Activated naive CD8-positive, alpha-beta T cell treated with anti-CD3 and anti-CD28 coated beads, Interleukin-2, amount 10 ng/mL, durations not matched to agents 7 days and 5 days (primary cell): ENCODE measurements around the gene LRRC8B. TPM values are rescaled to one million over a fixed set of nuclear protein-coding genes. Genes with fewer than 3 reads are reported as not detected.
"Not testable (repeated sequence)": the region's sequence is repeated elsewhere in the genome, so short reads cannot be mapped to it uniquely, and the experiment has no call there.

ENCODE experiments used
- ATAC-seq: fragments of 150-1000 bp; cut with Tn5 transposase; one replicate; pipeline ENCODE4 v1.10.0; 2021; ENCODE audit warnings: low read depth, moderate library complexity
- POLR2A ChIA-PET: fragments of 350-600 bp; sonication (Branson Sonifier 250); formaldehyde crosslinking; loops from one replicate; lab custom pipeline; 2021; ENCODE audit warnings: antibody characterized with exemption; lab: Charles Lee
- DNase-seq: peaks from one replicate; pipeline ENCODE4 v3.0.0; 2021
- H3K27ac Mint-ChIP-seq: one replicate; pipeline ENCODE4 v1.8.0; 2022; ENCODE audit warnings: mild to moderate bottlenecking, mixed read lengths
- H3K27me3 Mint-ChIP-seq: one replicate; pipeline ENCODE4 v1.8.0; 2022; ENCODE audit warnings: mild to moderate bottlenecking, moderate library complexity, mixed read lengths
- H3K36me3 Mint-ChIP-seq: one replicate; pipeline ENCODE4 v1.8.0; 2021; ENCODE audit warnings: mild to moderate bottlenecking, mixed read lengths
- H3K4me1 Mint-ChIP-seq: one replicate; pipeline ENCODE4 v1.8.0; 2021; ENCODE audit warnings: mixed read lengths
- H3K4me3 Mint-ChIP-seq: one replicate; pipeline ENCODE4 v1.8.0; 2022; ENCODE audit warnings: mild to moderate bottlenecking, moderate library complexity, mixed read lengths
- H3K9me3 Mint-ChIP-seq: one replicate; pipeline ENCODE4 v1.8.0; 2021; ENCODE audit warnings: mixed read lengths
- total RNA-seq, 2 experiments: library from RNA; stranded (reverse); gene quantifications; one replicate each; pipeline ENCODE4 v1.2.3, GENCODE V29; 2021

The LRRC8B gene
- total RNA-seq, 2 experiments from 2014 or later, result 12.8 to 13.9 TPM

- no peak for DNase-seq
- ATAC-seq, result no peak
- Mint-ChIP-seq H3K4me1 (no peaks in the 10 kb centered on the region), H3K27me3 (peaks cover 17% of the 10 kb centered on the region), H3K4me3 (no peak overlapping the region), H3K9me3 (peaks cover 6% of the 10 kb centered on the region), H3K36me3 (peaks cover 3% of the 10 kb centered on the region), H3K27ac (no peak overlapping the region)
- POLR2A ChIA-PET, result no interaction called here
Measured at GRCh38 chr1:89503690-89504089, 20.9 kb upstream of the LRRC8B start.

DNA sequence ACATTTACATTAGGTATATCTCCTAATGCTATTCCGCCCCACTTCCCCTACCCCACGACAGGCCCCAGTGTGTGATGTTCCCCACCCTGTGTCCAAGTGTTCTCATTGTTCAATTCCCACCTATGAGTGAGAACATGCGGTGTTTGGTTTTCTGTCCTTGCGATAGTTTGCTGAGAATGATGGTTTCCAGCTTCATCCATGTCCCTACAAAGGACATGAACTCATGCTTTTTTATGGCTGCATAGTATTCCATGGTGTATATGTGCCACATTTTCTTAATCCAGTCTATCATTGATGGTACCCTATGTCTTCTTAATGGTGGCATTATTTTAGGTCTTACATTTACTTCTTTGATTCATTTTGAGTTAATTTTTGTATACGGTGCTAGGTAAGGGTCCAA lies 14.6 kb upstream of the LRRC8B start:
- H3K4me1 Mint-ChIP-seq, H3K27me3 Mint-ChIP-seq, DNase-seq, H3K4me3 Mint-ChIP-seq, H3K27ac Mint-ChIP-seq, POLR2A ChIA-PET, H3K36me3 Mint-ChIP-seq, ATAC-seq: not testable (repeated sequence)
- peaks cover 10% of the 10 kb centered on the region for H3K9me3 Mint-ChIP-seq

DNA sequence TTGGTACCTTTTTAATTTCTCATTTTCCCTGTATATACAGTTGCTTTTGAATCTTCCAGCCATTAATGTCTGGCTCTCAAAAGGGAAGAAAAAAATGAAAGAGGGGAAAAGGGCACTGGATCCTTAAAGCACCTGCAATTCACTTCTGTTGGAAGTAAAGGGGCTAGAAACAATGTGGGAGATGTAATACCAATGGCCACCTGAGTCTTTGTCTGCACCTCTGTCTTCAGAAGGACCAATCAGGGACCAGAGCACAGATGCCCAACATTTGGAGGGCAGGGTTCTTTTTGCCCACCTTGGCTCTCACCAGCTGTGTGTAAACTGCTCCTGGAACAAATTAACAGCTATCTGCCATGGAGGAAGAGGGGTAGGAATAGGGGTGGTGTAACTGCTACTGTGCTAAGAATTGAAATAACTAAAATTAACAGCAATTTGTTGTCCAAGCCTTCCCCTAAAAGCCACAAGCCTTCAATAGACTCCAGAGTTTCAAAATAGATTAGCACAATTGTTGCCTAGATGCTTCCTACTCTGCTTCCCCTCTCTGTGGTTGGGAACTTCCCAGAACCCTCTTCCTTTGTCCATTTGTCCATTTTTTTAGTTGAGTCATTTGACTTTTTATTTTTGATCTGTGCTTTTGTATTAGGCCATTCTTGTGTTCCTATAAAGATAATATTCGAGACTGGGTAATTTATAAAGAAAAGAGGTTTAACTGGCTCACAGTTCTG lies 11.5 kb upstream of the LRRC8B start:
- ATAC-seq (no peak), DNase-seq (no peak)
- Mint-ChIP-seq H3K4me3 (no peak overlapping the region), H3K4me1 (no peaks in the 10 kb centered on the region), H3K27ac (no peak overlapping the region), H3K36me3 (peaks cover 3% of the 10 kb centered on the region), H3K9me3 (peaks cover 7% of the 10 kb centered on the region), H3K27me3 (no peaks in the 10 kb centered on the region)
- POLR2A ChIA-PET, result no interaction called here

DNA sequence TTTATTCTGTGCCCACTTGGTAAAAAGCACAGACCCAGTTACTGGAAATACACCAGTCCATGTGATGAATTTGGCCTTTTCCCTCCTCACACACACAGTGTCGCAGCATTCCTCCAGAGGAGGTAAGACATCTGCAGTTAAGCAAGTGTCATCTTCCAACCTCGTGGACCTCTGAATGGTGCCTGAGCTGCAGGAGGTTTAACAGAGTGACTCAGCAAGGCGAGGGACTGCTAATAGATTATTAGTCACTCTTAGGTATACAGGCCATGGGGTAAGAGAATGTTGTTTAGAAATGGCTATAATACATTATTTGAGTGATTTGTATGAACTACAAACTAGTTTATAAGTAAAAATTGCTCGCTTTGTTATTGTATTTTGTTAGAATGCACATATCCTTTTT lies 8.6 kb upstream of the LRRC8B start:
- POLR2A ChIA-PET, result no interaction called here
- Mint-ChIP-seq H3K27ac (no peak overlapping the region), H3K4me1 (no peaks in the 10 kb centered on the region), H3K27me3 (no peaks in the 10 kb centered on the region), H3K36me3 (no peaks in the 10 kb centered on the region), H3K9me3 (peaks cover 4% of the 10 kb centered on the region), H3K4me3 (no peak overlapping the region)
- DNase-seq (no peak), ATAC-seq (no peak)

GRCh38 chr1:89518221-89518631 lies 6.4 kb upstream of the LRRC8B start:
- no peak for DNase-seq
- H3K27me3 Mint-ChIP-seq, result no peaks in the 10 kb centered on the region

GRCh38 chr1:89519779-89520358 lies 4.8 kb upstream of the LRRC8B start:
- POLR2A ChIA-PET, result no interaction called here
- H3K27ac Mint-ChIP-seq, result no peak overlapping the region
- H3K4me3 Mint-ChIP-seq, result no peak overlapping the region
- peaks cover 5% of the 10 kb centered on the region for H3K36me3 Mint-ChIP-seq
- DNase-seq (no peak), ATAC-seq (peak; percentile 50)
- no peaks in the 10 kb centered on the region for H3K27me3 Mint-ChIP-seq
- H3K9me3 Mint-ChIP-seq, result no peaks in the 10 kb centered on the region
- H3K4me1 Mint-ChIP-seq, result peaks cover 7% of the 10 kb centered on the region

More at GRCh38 chr1:89518221-89518631, 6.4 kb upstream of the LRRC8B start:
- no peaks in the 10 kb centered on the region for H3K4me1 Mint-ChIP-seq
- POLR2A ChIA-PET, result no interaction called here
- no peak overlapping the region for H3K4me3 Mint-ChIP-seq
- H3K27ac Mint-ChIP-seq, result no peak overlapping the region
- no peak for ATAC-seq
- H3K36me3 Mint-ChIP-seq, result peaks cover 5% of the 10 kb centered on the region
- H3K9me3 Mint-ChIP-seq, result peaks cover 4% of the 10 kb centered on the region

DNA sequence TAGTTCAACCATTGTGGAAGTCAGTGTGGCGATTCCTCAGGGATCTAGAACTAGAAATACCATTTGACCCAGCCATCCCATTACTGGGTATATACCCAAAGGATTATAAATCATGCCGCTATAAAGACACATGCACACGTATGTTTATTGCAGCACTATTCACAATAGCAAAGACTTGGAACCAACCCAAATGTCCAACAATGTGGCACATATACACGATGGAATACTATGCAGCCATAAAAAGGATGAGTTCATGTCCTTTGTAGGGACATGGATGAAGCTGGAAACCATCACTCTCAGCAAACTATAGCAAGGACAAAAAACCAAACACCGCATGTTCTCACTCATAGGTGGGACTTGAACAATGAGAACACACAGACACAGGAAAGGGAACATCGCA lies 2.7 kb upstream of the LRRC8B start:
- POLR2A ChIA-PET, ATAC-seq, H3K27me3 Mint-ChIP-seq, H3K4me3 Mint-ChIP-seq, DNase-seq, H3K36me3 Mint-ChIP-seq, H3K9me3 Mint-ChIP-seq, H3K27ac Mint-ChIP-seq: not testable (repeated sequence)
- peaks cover 17% of the 10 kb centered on the region for H3K4me1 Mint-ChIP-seq

- H3K36me3 Mint-ChIP-seq, result peaks cover 7% of the 10 kb centered on the region
- no peaks in the 10 kb centered on the region for H3K27me3 Mint-ChIP-seq
- H3K4me3 Mint-ChIP-seq, result no peak overlapping the region
- H3K27ac Mint-ChIP-seq, result peak overlapping the region; percentile 80
- ATAC-seq, result peak; percentile 43
- POLR2A ChIA-PET, result interaction anchor here (0.7 to 2.1 kb wide), 6 partner anchors 36 to 297 kb away, joined by 3 to 12 read pairs (median 4); partner anchors contain the start of gene LRRC8D
- H3K9me3 Mint-ChIP-seq, result no peaks in the 10 kb centered on the region
- peaks cover 17% of the 10 kb centered on the region for H3K4me1 Mint-ChIP-seq
- DNase-seq, result no peak
Measured at GRCh38 chr1:89523572-89524368, 859 bp upstream of the LRRC8B start.

- Mint-ChIP-seq H3K9me3 (no peaks in the 10 kb centered on the region), H3K4me3 (no peak overlapping the region), H3K27me3 (no peaks in the 10 kb centered on the region), H3K4me1 (peaks cover 19% of the 10 kb centered on the region), H3K27ac (peak overlapping the region; percentile 89), H3K36me3 (peaks cover 11% of the 10 kb centered on the region)
- POLR2A ChIA-PET, result interaction anchor here (0.6 to 2.1 kb wide), 2 partner anchors 21 to 84 kb away, joined by 3 to 12 read pairs; no protein-coding TSS in a partner anchor
- peak; percentile 10 for ATAC-seq
- no peak for DNase-seq
Measured at GRCh38 chr1:89525169-89525855, 683 bp downstream of the LRRC8B start.

DNA sequence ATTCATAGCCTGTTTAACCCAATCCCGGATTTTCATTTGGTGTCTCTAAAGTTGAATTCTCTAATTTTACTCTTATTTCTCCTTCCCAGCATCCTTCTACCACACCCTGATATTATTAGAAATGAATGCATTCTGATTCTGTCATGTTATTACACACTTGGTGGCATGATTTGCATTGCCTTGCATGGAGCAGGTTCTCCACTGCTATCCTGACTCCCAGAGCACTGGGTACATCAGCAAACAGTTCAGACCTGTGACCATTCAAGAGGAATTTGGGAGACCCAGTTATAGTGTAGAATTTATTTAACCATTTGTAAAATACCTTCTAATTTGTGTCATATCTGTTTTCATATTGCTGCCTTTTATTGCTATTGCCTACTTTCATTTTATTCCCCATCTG lies 2.6 kb downstream of the LRRC8B start:
- no peak overlapping the region for H3K4me3 Mint-ChIP-seq
- H3K9me3 Mint-ChIP-seq, result peaks cover 4% of the 10 kb centered on the region
- ATAC-seq (no peak), DNase-seq (no peak)
- POLR2A ChIA-PET, result no interaction called here
- no peaks in the 10 kb centered on the region for H3K27me3 Mint-ChIP-seq
- H3K36me3 Mint-ChIP-seq, result peaks cover 28% of the 10 kb centered on the region
- no peak overlapping the region for H3K27ac Mint-ChIP-seq
- peaks cover 25% of the 10 kb centered on the region for H3K4me1 Mint-ChIP-seq

DNA sequence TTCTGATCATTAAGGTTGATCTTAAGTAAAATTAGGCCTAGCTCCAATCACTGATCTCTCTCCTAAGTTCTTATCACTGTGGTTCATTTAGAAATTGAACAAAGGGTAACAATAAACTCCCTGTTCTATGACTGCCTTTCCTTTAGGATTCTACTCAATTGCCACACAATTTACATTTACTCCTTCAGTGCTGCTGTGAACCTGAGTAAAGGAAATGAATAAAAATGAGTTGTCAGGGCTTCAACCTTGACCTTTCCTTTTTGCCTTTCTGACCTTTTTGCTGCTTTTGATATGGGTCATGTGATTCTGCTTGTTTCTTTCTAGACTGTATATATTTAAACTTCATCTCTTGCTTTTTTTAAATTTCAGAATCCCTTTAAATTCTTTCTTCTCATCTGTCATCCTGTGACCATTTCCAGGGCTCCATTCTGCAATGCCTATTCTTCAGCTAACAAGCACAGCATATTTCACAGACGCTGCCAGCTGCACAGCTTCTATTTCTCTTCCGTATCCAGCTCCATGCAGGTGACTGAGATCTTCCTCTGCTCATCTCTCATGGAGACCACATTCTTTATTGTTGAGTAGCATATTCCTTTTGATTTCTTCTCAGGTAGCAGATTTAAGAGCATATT lies 3.2 kb downstream of the LRRC8B start:
- Mint-ChIP-seq H3K27ac (no peak overlapping the region), H3K9me3 (peaks cover 4% of the 10 kb centered on the region), H3K36me3 (peaks cover 29% of the 10 kb centered on the region), H3K4me3 (no peak overlapping the region), H3K4me1 (peaks cover 25% of the 10 kb centered on the region), H3K27me3 (no peaks in the 10 kb centered on the region)
- DNase-seq, result no peak
- no peak for ATAC-seq
- POLR2A ChIA-PET, result no interaction called here

DNA sequence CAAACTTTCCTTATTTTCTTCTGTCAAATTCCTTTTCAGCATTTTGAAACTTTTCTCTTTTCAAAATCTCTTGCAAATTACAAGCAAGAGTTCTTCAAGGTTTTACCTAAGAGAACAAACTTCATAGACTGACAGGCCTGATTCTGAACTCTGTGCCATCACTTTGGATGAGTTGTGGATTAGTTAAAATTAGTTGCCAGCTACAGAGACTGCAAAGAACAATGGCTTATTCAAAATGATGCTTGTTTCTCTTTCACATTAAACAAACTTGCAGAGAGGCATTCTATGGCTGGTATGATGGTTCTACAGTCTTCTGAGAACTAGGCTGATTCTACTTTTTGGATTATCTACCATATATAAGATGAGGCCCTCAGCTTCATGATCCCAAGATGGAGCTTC lies 3.8 kb downstream of the LRRC8B start:
- DNase-seq (no peak), ATAC-seq (no peak)
- H3K9me3 Mint-ChIP-seq, result peaks cover 4% of the 10 kb centered on the region
- no peak overlapping the region for H3K4me3 Mint-ChIP-seq
- H3K27ac Mint-ChIP-seq, result no peak overlapping the region
- POLR2A ChIA-PET, result no interaction called here
- peaks cover 34% of the 10 kb centered on the region for H3K36me3 Mint-ChIP-seq
- peaks cover 27% of the 10 kb centered on the region for H3K4me1 Mint-ChIP-seq
- no peaks in the 10 kb centered on the region for H3K27me3 Mint-ChIP-seq

DNA sequence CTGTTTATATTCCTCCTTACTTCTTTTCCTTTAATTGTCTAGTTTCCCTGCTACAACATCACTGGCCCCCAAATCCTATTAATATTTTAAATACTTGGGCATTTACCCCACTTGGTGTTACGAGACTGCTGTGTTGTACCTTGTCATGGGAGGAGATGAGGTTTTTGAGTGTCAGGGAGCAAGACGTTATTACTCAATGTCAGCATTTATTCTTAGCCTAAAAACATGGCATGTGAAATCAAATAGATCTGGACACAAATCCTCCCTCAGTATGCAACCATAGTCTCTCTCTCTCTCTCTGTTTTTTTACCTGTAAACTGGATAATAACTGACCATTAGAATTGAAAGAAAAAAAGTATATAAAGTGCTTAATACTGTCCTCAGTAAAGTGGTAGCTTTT lies 4.6 kb downstream of the LRRC8B start:
- H3K36me3 Mint-ChIP-seq, result peaks cover 34% of the 10 kb centered on the region
- H3K27me3 Mint-ChIP-seq, result no peaks in the 10 kb centered on the region
- peaks cover 4% of the 10 kb centered on the region for H3K9me3 Mint-ChIP-seq
- H3K4me1 Mint-ChIP-seq, result peaks cover 22% of the 10 kb centered on the region
- ATAC-seq (no peak), DNase-seq (no peak)
- no peak overlapping the region for H3K27ac Mint-ChIP-seq
- H3K4me3 Mint-ChIP-seq, result no peak overlapping the region
- POLR2A ChIA-PET, result no interaction called here
